GM21526 (cell line): Measurements from ENCODE around the gene NFAT5.
"Not testable (repeated sequence)": the region's sequence is repeated elsewhere in the genome, so short reads cannot be mapped to it uniquely, and the experiment has no call there.

Source experiments
- ATAC-seq: cut with Tn5 transposase; IDR thresholded peaks from one replicate; pipeline ENCODE4 v1.9.1; 2021; ENCODE audit warnings: moderate library complexity; ENCODE audit not compliant: unreplicated experiment, low FRiP score

The NFAT5 gene

GRCh38 chr16:69727916-69728270 lies 162.1 kb downstream of the NFAT5 start:
- ATAC-seq, result no peak

GRCh38 chr16:69729030-69729429 lies 163.3 kb downstream of the NFAT5 start:
- not testable (repeated sequence) for ATAC-seq

GRCh38 chr16:69731280-69731679 lies 165.5 kb downstream of the NFAT5 start:
- ATAC-seq, result not testable (repeated sequence)

GRCh38 chr16:69732101-69732500 lies 166.3 kb downstream of the NFAT5 start:
- no peak for ATAC-seq

GRCh38 chr16:69741519-69741918 lies 175.8 kb downstream of the NFAT5 start:
- ATAC-seq, result no peak

GRCh38 chr16:69741951-69742904 lies 176.5 kb downstream of the NFAT5 start:
- ATAC-seq, result no peak

GRCh38 chr16:69744363-69745231 lies 178.8 kb downstream of the NFAT5 start:
- ATAC-seq, result no peak

- no peak for ATAC-seq
Measured at GRCh38 chr16:69745232-69745612, 179.5 kb downstream of the NFAT5 start.

- no peak for ATAC-seq
Measured at GRCh38 chr16:69745959-69746358, 180.2 kb downstream of the NFAT5 start.

- no peak for ATAC-seq
Measured at GRCh38 chr16:69747115-69747514, 181.3 kb downstream of the NFAT5 start.

- no peak for ATAC-seq
Measured at GRCh38 chr16:69748694-69749345, 183.1 kb downstream of the NFAT5 start.

GRCh38 chr16:69754143-69754468 lies 188.3 kb downstream of the NFAT5 start:
- ATAC-seq, result no peak
